ENCODE measurements around the gene DIAPH2.

Gene DIAPH2

DNA sequence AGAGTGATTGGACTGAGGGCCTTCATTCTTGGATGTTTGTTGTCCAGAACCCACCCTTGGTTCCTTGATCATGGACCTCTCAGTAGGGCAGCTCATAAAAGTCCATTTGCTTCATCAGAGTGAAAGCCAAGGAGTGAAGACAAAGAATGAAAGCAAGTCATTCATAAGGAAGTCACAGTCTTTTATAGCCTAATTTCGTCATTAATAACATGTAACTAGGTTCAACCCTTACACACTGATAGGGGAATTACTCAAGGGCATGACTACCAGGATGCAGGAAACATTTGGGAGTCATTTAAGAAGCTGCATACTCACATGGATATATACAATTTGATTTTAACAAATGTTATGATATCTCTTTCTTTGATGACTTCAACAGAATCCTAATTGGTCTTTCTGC is 294.3 kb downstream of the DIAPH2 start:
- DNase-seq (ENCODE audit: low spot score): no peak

GRCh38 chrX:96979766-96980165 is 295.1 kb downstream of the DIAPH2 start:
- no peak for DNase-seq (ENCODE audit: low spot score)

DNA sequence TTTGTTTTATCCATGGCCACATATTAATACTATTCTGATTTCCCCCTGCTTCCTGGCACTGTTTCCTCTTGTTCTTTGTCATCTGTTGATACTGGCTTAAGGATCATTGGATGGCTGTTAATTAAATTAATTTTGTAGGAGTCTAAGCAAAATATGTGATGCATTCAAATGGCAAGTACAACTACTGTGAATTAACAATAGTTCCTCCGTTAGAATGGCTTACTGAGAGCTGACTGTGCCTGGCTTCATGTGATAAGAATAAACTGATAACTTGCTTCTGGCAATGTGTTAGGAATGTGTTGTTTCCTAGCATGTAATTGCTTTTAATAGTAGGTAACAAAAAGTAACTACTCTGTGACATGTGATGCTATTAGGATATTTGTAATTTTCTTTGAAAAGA is 297.5 kb downstream of the DIAPH2 start:
- no peak for DNase-seq (ENCODE audit: low spot score)

- DNase-seq (ENCODE audit: low spot score): no peak
Observed at GRCh38 chrX:96984538-96984937, 299.9 kb downstream of the DIAPH2 start.

GRCh38 chrX:96985046-96985445 is 300.4 kb downstream of the DIAPH2 start:
- no peak for DNase-seq (ENCODE audit: low spot score)

DNA sequence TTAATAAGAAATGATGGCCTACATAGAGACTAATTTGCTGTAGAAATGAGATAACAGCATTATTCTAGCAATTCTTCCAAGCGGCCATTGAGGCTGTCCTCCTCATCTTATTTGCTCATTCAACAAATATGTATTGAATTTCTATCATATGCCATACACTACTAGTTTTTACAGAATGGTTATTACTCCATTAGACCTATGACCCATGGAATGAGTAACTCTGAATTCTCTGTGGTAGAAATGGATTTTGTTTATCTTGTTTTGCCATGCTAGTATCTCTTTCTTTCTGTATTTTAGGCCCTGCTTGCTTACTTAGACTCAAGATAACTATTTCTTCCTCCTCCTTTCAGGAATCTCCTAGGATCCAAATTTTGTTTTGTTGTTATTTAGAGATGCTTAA is 302.6 kb downstream of the DIAPH2 start:
- peak; percentile 3 for DNase-seq (ENCODE audit: low spot score)

DNA sequence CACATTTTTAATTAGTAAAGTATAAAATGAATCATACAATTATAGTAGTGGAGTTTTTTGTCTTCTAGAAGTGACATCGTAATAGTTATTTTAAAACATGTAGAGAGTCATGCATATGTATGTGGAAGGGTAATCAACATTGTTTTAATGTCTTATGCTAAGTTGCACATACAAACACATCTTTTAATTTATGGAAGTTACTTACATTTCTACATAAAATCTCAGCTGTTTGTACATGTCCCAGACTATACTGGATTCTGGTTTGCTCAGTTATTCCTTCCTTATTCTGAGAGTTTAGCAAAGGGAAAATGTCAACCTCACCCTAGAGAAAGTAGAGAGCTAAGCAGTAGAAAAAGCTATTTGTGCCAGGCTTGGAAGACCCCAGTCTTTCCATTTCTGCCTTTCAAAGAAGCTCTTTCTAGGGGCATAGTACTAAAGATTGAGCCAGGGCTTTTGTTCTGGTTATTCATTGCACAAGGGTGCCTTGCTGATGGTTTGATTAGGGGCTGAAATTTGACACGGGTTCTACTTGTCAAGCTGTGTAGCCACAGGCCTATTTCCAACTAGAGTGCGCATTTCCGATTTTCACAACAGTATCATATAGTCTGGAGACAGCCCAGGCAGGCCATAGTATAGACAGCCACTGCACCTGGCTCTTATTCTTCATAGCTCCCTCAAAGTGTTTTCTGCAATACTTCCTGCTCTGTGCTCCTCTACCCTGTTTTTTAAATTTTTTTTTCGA is 305.4 kb downstream of the DIAPH2 start:
- no peak for DNase-seq (ENCODE audit: low spot score)

- no peak for DNase-seq (ENCODE audit: low spot score)
Observed at GRCh38 chrX:96994093-96994492, 309.5 kb downstream of the DIAPH2 start.

- no peak for DNase-seq (ENCODE audit: low spot score)
Observed at GRCh38 chrX:96997196-96997595, 312.6 kb downstream of the DIAPH2 start.

GRCh38 chrX:97000682-97001368 is 316.2 kb downstream of the DIAPH2 start:
- DNase-seq (ENCODE audit: low spot score): no peak

GRCh38 chrX:97006167-97006566 is 321.5 kb downstream of the DIAPH2 start:
- no peak for DNase-seq (ENCODE audit: low spot score)

DNA sequence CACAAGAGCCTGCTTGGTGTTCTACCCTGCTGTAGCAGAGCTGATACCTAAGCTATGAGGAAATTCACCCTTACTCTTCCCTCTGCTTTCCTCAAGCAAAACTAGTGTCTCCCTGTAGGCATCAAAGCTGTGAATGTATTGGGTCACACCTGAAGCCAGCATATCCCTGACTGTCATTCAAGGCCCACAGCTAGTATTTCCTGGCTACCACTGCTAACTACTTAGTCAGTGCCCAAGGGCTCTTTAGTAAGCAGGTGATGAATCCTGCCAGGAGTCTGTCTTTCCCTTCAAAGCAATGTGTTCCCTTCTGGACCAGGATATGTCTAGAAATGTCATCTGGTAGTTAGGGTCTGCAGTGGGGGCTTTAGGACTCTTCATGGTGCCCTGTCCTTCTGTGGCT is 324.7 kb downstream of the DIAPH2 start:
- DNase-seq (ENCODE audit: low spot score): no peak

- DNase-seq (ENCODE audit: low spot score): no peak
Observed at GRCh38 chrX:97011540-97011939, 326.9 kb downstream of the DIAPH2 start.

- peak; percentile 5 for DNase-seq (ENCODE audit: low spot score)
Observed at GRCh38 chrX:97016106-97016505, 331.5 kb downstream of the DIAPH2 start.

- no peak for DNase-seq (ENCODE audit: low spot score)
Observed at GRCh38 chrX:97021680-97022079, 337.0 kb downstream of the DIAPH2 start.

DNA sequence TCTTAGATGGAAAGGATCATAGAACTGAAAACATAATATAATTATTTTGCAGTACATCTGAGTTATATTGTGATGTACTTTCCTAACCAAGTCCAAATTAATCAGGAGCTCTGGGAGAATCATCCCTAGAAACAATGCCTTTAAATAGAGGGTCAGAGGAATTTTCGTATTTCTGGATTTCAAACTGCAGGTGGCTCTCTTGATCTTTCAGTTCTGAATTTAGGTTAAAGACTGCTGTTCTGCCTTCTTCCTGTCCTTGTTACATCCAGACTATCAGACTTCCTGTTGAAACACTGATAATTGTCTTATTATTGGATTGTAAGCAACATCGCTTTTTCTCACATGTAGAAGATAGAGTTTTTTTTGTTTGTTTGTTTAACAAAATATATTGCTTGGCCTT is 341.8 kb downstream of the DIAPH2 start:
- no peak for DNase-seq (ENCODE audit: low spot score)

DNA sequence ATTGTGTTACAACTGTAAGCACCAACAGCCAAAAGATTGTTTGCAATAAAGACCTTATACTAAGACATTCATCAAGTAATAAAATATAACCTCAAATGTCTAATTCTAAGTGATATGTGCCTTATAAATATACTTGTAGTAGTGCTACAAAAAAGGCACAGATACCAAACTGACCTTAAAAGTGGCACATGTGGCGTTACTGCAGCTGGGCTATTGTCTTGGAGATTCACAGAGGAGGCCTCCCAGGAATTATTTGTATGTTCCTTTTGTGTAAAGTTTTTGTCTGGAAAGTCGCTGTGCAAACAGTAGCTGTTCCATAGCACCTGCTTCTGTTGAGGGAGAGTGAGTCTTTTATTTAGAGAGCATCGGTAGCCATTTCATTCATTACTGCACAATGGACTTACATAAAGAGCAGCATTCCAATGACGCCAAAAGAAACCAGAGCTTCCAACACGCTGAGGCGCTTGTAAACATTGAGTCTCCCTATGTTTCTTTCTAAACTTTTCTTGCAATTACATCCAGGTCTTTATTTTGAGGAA is 342.8 kb downstream of the DIAPH2 start:
- no peak for DNase-seq (ENCODE audit: low spot score)

GRCh38 chrX:97030463-97030862 is 345.8 kb downstream of the DIAPH2 start:
- no peak for DNase-seq (ENCODE audit: low spot score)

- no peak for DNase-seq (ENCODE audit: low spot score)
Observed at GRCh38 chrX:97030947-97031346, 346.3 kb downstream of the DIAPH2 start.

- DNase-seq (ENCODE audit: low spot score): peak; percentile 1
Observed at GRCh38 chrX:97039363-97040029, 354.9 kb downstream of the DIAPH2 start.

- no peak for DNase-seq (ENCODE audit: low spot score)
Observed at GRCh38 chrX:97045470-97045869, 360.8 kb downstream of the DIAPH2 start.

GRCh38 chrX:97046867-97047266 is 362.2 kb downstream of the DIAPH2 start:
- no peak for DNase-seq (ENCODE audit: low spot score)

- no peak for DNase-seq (ENCODE audit: low spot score)
Observed at GRCh38 chrX:97050392-97050791, 365.8 kb downstream of the DIAPH2 start.

Data from GM03348 (cell line).